Measurements from ENCODE around the gene PGAP3. TPM values are rescaled to one million over a fixed set of nuclear protein-coding genes. Genes with fewer than 3 reads are reported as not detected.
A peak's percentile ranks its signal among the peaks of the same experiment; 100 is the strongest.

Gene PGAP3
- total RNA-seq, 1 experiment from 2014 or later = 20.2 TPM

- no peaks in the 10 kb centered on the region for H3K9me3 ChIP-seq (ENCODE audit: low read length)
- H3K27me3 ChIP-seq (ENCODE audit: low read length) = no peaks in the 10 kb centered on the region
- no peak overlapping the region for H3K27ac ChIP-seq (ENCODE audit: low read length)
- no peak overlapping the region for H3K4me3 ChIP-seq (ENCODE audit: low read length)
- no peak overlapping the region for H3K9ac ChIP-seq (ENCODE audit: low read length)
- H2AFZ ChIP-seq (ENCODE audit: low read length) = no peak overlapping the region
- H3K4me2 ChIP-seq (ENCODE audit: low read depth, low read length, poor library complexity, severe bottlenecking) = no peak overlapping the region
- no peaks in the 10 kb centered on the region for H3K36me3 ChIP-seq (ENCODE audit: insufficient read depth, low read length)
- peaks cover 30% of the 10 kb centered on the region for H3K79me2 ChIP-seq (ENCODE audit: low read length)
- H4K20me1 ChIP-seq (ENCODE audit: insufficient read depth, low read depth, low read length) = peaks cover 9% of the 10 kb centered on the region
- H3K9me2 ChIP-seq (replicated peaks; ENCODE audit: insufficient read depth, low read length) = no peaks in the 10 kb centered on the region
- DNase-seq = no peak
- H3K4me1 ChIP-seq (ENCODE audit: low read length) = peaks cover 2% of the 10 kb centered on the region; the same call in 1 of the 2 replicates
Measured at GRCh38 chr17:39655105-39655504, 32.8 kb downstream of the PGAP3 start.

- peaks cover 33% of the 10 kb centered on the region for H3K79me2 ChIP-seq (ENCODE audit: low read length)
- DNase-seq = peak; percentile 92
- no peaks in the 10 kb centered on the region for H3K27me3 ChIP-seq (ENCODE audit: low read length)
- no peak overlapping the region for H2AFZ ChIP-seq (ENCODE audit: low read length)
- no peak overlapping the region for H3K9ac ChIP-seq (ENCODE audit: low read length)
- H3K36me3 ChIP-seq (ENCODE audit: insufficient read depth, low read length) = no peaks in the 10 kb centered on the region
- H3K4me1 ChIP-seq (ENCODE audit: low read length) = no peaks in the 10 kb centered on the region
- H3K4me2 ChIP-seq (ENCODE audit: low read depth, low read length, poor library complexity, severe bottlenecking) = no peak overlapping the region
- H3K4me3 ChIP-seq (ENCODE audit: low read length) = no peak overlapping the region
- H3K27ac ChIP-seq (ENCODE audit: low read length) = no peak overlapping the region
- peaks cover 9% of the 10 kb centered on the region for H4K20me1 ChIP-seq (ENCODE audit: insufficient read depth, low read depth, low read length)
- no peaks in the 10 kb centered on the region for H3K9me3 ChIP-seq (ENCODE audit: low read length)
- no peaks in the 10 kb centered on the region for H3K9me2 ChIP-seq (replicated peaks; ENCODE audit: insufficient read depth, low read length)
Measured at GRCh38 chr17:39653662-39654331, 34.1 kb downstream of the PGAP3 start.

DNA sequence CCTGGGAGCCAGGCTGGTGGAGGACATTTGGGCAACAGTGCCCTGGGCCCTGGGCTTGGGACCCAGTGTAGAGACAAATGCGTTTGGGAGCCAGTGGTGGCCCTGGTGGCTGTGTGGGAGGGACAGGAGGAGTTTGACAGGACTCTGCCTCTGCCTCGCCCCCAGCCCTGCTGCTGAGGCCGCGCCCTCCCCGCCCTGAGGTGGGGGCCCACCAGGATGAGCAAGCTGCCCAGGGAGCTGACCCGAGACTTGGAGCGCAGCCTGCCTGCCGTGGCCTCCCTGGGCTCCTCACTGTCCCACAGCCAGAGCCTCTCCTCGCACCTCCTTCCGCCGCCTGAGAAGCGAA, 34.6 kb downstream of the PGAP3 start:
- H3K9me3 ChIP-seq (ENCODE audit: low read length) = no peaks in the 10 kb centered on the region
- no peak overlapping the region for H3K27ac ChIP-seq (ENCODE audit: low read length)
- peaks cover 9% of the 10 kb centered on the region for H4K20me1 ChIP-seq (ENCODE audit: insufficient read depth, low read depth, low read length)
- H3K4me3 ChIP-seq (ENCODE audit: low read length) = no peak overlapping the region
- no peak for DNase-seq
- no peaks in the 10 kb centered on the region for H3K27me3 ChIP-seq (ENCODE audit: low read length)
- H3K9ac ChIP-seq (ENCODE audit: low read length) = no peak overlapping the region
- H3K36me3 ChIP-seq (ENCODE audit: insufficient read depth, low read length) = no peaks in the 10 kb centered on the region
- H3K79me2 ChIP-seq (ENCODE audit: low read length) = peaks cover 38% of the 10 kb centered on the region
- H3K9me2 ChIP-seq (replicated peaks; ENCODE audit: insufficient read depth, low read length) = no peaks in the 10 kb centered on the region
- no peaks in the 10 kb centered on the region for H3K4me1 ChIP-seq (ENCODE audit: low read length)
- H2AFZ ChIP-seq (ENCODE audit: low read length) = no peak overlapping the region
- no peak overlapping the region for H3K4me2 ChIP-seq (ENCODE audit: low read depth, low read length, poor library complexity, severe bottlenecking)

GRCh38 chr17:39652587-39653315, 35.1 kb downstream of the PGAP3 start:
- Histone ChIP-seq H3K36me3 (ENCODE audit: insufficient read depth, low read length) (no peaks in the 10 kb centered on the region), H2AFZ (ENCODE audit: low read length) (no peak overlapping the region), H3K9me2 (replicated peaks; ENCODE audit: insufficient read depth, low read length) (no peaks in the 10 kb centered on the region), H3K79me2 (ENCODE audit: low read length) (peaks cover 38% of the 10 kb centered on the region), H3K27me3 (ENCODE audit: low read length) (no peaks in the 10 kb centered on the region), H3K4me3 (ENCODE audit: low read length) (no peak overlapping the region), H3K9me3 (ENCODE audit: low read length) (no peaks in the 10 kb centered on the region), H3K27ac (ENCODE audit: low read length) (no peak overlapping the region), H3K9ac (ENCODE audit: low read length) (no peak overlapping the region), H4K20me1 (ENCODE audit: insufficient read depth, low read depth, low read length) (peaks cover 9% of the 10 kb centered on the region), H3K4me1 (ENCODE audit: low read length) (no peaks in the 10 kb centered on the region), H3K4me2 (ENCODE audit: low read depth, low read length, poor library complexity, severe bottlenecking) (no peak overlapping the region)
- DNase-seq = no peak

DNA sequence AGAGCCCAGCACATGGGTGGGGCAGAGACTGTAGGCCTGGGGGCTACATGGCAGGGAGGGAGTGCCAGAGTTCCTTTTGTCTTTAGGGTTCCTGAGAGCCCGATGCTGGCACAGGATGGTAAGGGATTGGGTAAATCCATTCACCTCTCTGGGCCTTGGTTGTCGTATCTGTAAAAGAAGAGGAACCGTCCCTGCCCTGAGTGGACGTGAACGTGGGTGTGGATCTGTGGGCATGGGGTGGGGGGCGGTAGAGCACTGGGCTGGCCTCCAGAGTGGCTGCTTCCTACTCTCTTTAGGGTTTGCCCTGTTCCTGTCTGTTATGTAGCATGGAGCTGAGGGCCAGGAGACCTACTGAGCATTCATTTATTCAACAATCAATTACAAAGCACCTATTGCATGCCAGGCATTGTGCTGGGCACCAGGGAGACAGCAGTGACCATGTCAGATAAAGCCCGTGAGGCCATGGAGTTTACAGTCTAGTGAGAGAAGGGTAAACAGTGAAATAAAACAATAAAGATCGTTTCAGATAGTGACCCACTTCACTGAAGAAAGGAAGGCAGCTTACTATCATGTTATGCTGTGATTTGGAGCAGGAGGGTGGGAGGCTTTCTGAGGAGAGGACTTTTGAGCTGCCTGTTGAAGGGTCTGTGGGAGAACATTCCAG, 35.8 kb downstream of the PGAP3 start:
- no peak overlapping the region for H3K27ac ChIP-seq (ENCODE audit: low read length)
- H3K4me3 ChIP-seq (ENCODE audit: low read length) = no peak overlapping the region
- H3K9me3 ChIP-seq (ENCODE audit: low read length) = no peaks in the 10 kb centered on the region
- H3K9me2 ChIP-seq (replicated peaks; ENCODE audit: insufficient read depth, low read length) = no peaks in the 10 kb centered on the region
- DNase-seq = no peak
- no peaks in the 10 kb centered on the region for H3K36me3 ChIP-seq (ENCODE audit: insufficient read depth, low read length)
- no peaks in the 10 kb centered on the region for H3K4me1 ChIP-seq (ENCODE audit: low read length)
- H3K9ac ChIP-seq (ENCODE audit: low read length) = no peak overlapping the region
- no peak overlapping the region for H3K4me2 ChIP-seq (ENCODE audit: low read depth, low read length, poor library complexity, severe bottlenecking)
- H3K27me3 ChIP-seq (ENCODE audit: low read length) = no peaks in the 10 kb centered on the region
- peaks cover 9% of the 10 kb centered on the region for H4K20me1 ChIP-seq (ENCODE audit: insufficient read depth, low read depth, low read length)
- peaks cover 38% of the 10 kb centered on the region for H3K79me2 ChIP-seq (ENCODE audit: low read length)
- H2AFZ ChIP-seq (ENCODE audit: low read length) = no peak overlapping the region

GRCh38 chr17:39650121-39650579, 37.7 kb downstream of the PGAP3 start:
- Histone ChIP-seq H3K9me2 (replicated peaks; ENCODE audit: insufficient read depth, low read length) (no peaks in the 10 kb centered on the region), H3K27ac (ENCODE audit: low read length) (no peak overlapping the region), H3K9me3 (ENCODE audit: low read length) (no peaks in the 10 kb centered on the region), H2AFZ (ENCODE audit: low read length) (no peak overlapping the region), H3K9ac (ENCODE audit: low read length) (no peak overlapping the region), H3K4me2 (ENCODE audit: low read depth, low read length, poor library complexity, severe bottlenecking) (no peak overlapping the region), H3K4me1 (ENCODE audit: low read length) (no peaks in the 10 kb centered on the region), H3K36me3 (ENCODE audit: insufficient read depth, low read length) (no peaks in the 10 kb centered on the region), H3K4me3 (ENCODE audit: low read length) (no peak overlapping the region), H3K27me3 (ENCODE audit: low read length) (no peaks in the 10 kb centered on the region), H3K79me2 (ENCODE audit: low read length) (peaks cover 51% of the 10 kb centered on the region), H4K20me1 (ENCODE audit: insufficient read depth, low read depth, low read length) (peaks cover 13% of the 10 kb centered on the region)
- no peak for DNase-seq

- no peak for DNase-seq
- Histone ChIP-seq H3K9me2 (replicated peaks; ENCODE audit: insufficient read depth, low read length) (no peaks in the 10 kb centered on the region), H3K4me1 (ENCODE audit: low read length) (no peaks in the 10 kb centered on the region), H3K9ac (ENCODE audit: low read length) (no peak overlapping the region), H3K9me3 (ENCODE audit: low read length) (no peaks in the 10 kb centered on the region), H2AFZ (ENCODE audit: low read length) (no peak overlapping the region), H3K4me3 (ENCODE audit: low read length) (no peak overlapping the region), H3K27me3 (ENCODE audit: low read length) (no peaks in the 10 kb centered on the region), H3K4me2 (ENCODE audit: low read depth, low read length, poor library complexity, severe bottlenecking) (no peak overlapping the region), H4K20me1 (ENCODE audit: insufficient read depth, low read depth, low read length) (peaks cover 18% of the 10 kb centered on the region), H3K36me3 (ENCODE audit: insufficient read depth, low read length) (no peaks in the 10 kb centered on the region), H3K79me2 (ENCODE audit: low read length) (peaks cover 55% of the 10 kb centered on the region), H3K27ac (ENCODE audit: low read length) (no peak overlapping the region)
Measured at GRCh38 chr17:39648616-39649366, 39.1 kb downstream of the PGAP3 start.

DNA sequence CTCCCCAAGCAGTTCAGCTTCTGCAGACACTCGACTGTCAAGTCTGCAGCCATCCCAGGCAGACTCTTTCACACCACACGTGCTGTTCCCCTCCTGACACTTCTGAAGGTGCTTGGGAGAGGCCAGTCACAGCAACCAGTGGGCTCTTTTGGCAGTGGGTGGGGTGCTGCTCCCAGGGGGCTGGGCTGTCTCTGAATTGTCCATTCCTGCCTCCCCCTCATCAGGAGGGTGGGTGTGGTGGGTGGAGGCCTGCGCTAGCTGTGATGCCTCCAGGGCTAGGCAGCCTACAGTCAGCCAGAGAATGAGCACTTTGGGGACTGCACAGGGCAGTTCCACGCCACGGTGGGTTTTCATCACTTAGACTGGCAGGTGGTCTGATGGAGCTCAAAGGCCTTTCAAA, 40.6 kb downstream of the PGAP3 start:
- no peaks in the 10 kb centered on the region for H3K9me2 ChIP-seq (replicated peaks; ENCODE audit: insufficient read depth, low read length)
- H4K20me1 ChIP-seq (ENCODE audit: insufficient read depth, low read depth, low read length) = peaks cover 24% of the 10 kb centered on the region; the same call in 1 of the 2 replicates

More for the DNA sequence above, 40.6 kb downstream of the PGAP3 start:
- H3K27ac ChIP-seq (ENCODE audit: low read length) = no peak overlapping the region
- H3K9ac ChIP-seq (ENCODE audit: low read length) = no peak overlapping the region
- no peaks in the 10 kb centered on the region for H3K4me1 ChIP-seq (ENCODE audit: low read length)
- no peak overlapping the region for H3K4me3 ChIP-seq (ENCODE audit: low read length)
- H3K36me3 ChIP-seq (ENCODE audit: insufficient read depth, low read length) = no peaks in the 10 kb centered on the region
- H3K4me2 ChIP-seq (ENCODE audit: low read depth, low read length, poor library complexity, severe bottlenecking) = no peak overlapping the region
- H3K79me2 ChIP-seq (ENCODE audit: low read length) = peaks cover 57% of the 10 kb centered on the region
- no peaks in the 10 kb centered on the region for H3K9me3 ChIP-seq (ENCODE audit: low read length)
- H3K27me3 ChIP-seq (ENCODE audit: low read length) = no peaks in the 10 kb centered on the region
- DNase-seq = no peak
- no peak overlapping the region for H2AFZ ChIP-seq (ENCODE audit: low read length)
